ENCODE data around the gene PDCL3.

The PDCL3 gene

DNA sequence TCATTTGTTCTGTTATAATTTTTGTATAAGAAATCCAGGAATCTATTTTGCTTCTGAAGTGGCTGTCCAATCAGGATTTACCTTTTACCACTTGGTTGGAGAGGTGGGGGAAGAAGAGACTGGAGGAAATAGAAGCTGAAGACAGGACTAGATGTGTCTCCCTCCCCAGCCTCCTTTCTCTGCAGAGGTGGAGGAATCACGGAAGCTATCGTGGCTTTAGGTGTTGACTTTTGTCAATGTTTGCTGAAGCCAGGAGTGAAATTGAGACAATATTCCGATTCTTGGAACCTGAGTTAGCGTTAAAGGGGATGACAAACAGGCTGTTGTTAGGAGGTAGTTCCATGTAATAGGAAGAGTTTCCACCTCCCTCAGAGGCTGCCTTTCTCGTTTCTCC lies 43.5 kb downstream of the PDCL3 start:
- DNase-seq (ENCODE audit: low read depth in 1 of 2, low spot score in 1 of 2): no peak
- in situ Hi-C loops (cut with HindIII; ENCODE audit: low pct_unique_long_range_greater_than_20kb, low sequenced_read_pairs): no loop called here
- TF ChIP-seq JUND (IDR thresholded peaks at IDR 0.05; ENCODE audit: low read depth): no peak

DNA sequence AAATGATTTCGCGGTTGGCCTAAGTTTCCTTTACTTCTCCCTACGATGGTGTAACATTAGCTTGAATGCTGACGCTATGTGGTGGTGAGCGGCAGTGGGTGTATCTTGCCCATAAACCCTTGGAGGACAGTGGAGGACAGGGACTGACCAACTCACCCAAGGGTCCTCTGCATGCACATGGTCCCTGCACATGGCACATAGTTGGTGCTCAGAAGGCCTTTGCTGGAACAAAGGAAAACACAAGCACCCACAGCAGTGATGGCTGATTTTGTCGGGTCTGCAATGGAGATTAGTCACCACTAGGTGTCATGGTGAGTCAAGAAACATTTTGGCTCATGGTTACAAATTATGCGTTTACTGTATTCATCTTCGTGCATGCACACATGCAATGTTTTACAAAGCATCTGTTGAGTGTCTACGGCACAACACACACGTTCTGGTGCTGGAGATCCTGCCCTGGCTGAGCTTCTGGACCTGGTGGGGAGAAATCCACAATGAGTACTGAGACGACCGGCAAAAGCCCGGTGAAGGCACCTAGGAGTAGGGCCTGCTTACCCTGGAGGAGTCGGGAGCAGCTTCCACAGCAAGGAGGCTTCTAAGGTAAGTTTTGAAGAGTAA lies 44.0 kb downstream of the PDCL3 start:
- peak; percentile 44 to 70 for DNase-seq (ENCODE audit: low read depth in 1 of 2, low spot score in 1 of 2)
- no peak for TF ChIP-seq JUND (IDR thresholded peaks at IDR 0.05; ENCODE audit: low read depth)
- in situ Hi-C loops (cut with HindIII; ENCODE audit: low pct_unique_long_range_greater_than_20kb, low sequenced_read_pairs): no loop called here

DNA sequence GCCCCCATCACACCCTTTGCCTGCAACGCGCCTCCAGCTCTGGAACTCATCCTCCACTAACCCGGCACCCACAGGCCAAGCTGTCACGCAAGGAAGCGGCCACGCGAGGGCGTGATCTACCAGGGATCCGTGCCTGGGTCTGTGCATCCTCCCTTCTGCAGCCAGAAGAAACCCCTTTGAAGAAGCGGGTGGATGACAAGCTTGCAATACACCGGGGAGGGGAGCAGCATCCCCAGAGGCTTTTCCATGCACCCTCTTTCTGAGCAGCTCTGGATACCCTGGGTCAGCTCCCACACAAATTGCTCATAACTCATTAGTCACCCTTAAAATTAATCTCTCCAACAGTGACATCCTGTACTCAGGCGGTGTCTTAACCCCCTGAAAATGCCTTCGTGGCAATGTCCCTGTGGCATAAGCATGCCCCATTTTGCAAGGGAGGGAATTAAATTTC lies 47.6 kb downstream of the PDCL3 start:
- in situ Hi-C loops (cut with HindIII; ENCODE audit: low pct_unique_long_range_greater_than_20kb, low sequenced_read_pairs): no loop called here
- DNase-seq (ENCODE audit: low read depth in 1 of 2, low spot score in 1 of 2): peak; percentile 50 to 64
- TF ChIP-seq JUND (IDR thresholded peaks at IDR 0.05; ENCODE audit: low read depth): no peak

DNA sequence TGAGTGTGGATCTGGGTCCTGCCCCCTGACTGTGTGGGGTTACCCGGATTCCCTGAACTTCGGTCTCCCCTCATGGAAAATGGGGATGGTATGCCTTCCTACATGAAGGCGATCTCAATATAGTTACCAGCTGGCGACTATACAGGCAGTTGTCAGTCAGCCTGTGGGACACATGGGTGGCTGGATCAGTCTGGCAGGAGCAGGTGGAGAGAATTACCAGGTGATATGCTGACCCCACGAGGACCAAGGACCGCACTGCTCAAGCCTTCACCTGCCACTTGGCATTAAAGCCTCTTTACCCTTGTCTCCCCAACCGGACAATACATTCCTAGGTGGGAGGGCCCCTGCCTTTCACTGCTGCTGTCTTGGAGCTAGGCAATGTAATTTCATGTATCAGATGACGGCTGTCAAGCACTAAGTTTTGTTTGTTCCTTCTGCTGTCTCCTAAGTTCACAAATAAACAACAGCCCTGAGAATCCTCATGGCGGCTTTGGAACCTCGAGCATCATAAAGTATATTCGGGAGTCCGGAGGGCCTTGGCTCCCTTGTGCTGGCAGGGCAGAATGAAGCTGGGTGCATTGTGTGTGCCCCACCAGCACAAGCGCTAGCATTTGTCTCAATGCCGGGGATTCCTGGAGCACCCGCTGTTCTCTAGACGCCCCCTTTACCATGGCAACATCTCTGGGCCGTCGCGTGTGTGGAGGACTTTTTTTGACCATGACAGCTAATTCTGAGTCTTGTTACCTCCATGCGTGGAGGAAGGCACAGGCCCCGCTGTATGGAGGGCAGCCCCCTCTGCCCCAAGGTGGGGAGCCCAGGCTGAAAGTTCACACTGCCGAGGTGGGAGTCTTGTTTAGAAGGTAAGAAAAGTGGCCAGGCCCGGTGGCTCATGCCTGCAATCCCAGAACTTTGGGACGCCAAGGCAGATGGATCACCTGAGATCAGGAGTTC lies 48.6 kb downstream of the PDCL3 start:
- DNase-seq (ENCODE audit: low read depth in 1 of 2, low spot score in 1 of 2): no peak
- in situ Hi-C loops (cut with HindIII; ENCODE audit: low pct_unique_long_range_greater_than_20kb, low sequenced_read_pairs): no loop called here
- TF ChIP-seq JUND (IDR thresholded peaks at IDR 0.05; ENCODE audit: low read depth): no peak

DNA sequence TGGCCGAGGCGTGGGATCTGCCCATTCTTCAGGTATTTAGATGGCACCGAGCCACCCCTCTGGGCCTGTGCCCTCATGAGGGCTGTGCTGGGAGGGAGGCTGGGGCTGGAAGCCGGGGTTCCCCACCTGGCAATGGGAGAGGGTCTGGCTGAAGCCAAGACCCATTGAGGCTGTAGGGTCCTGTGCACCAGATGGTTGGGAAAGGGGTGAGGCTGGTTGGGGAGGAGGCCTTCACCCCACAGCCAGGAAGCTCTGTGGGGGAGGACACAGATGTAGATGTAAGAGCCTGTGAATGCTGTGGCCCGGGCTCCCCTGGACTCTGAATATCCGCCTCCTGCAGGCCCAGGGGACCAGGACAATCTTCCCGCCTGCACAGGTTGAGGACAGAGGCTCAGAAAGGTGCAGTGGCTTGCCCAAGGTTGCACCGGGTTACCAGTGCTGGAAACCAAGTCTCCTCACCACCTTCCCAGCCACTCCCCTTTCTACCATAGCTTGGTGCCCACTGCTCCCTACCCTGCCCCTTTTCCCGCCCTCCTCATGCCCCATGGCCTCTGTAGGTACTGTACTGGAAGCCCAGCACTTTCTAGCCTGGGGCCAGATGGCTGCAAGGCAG lies 49.7 kb downstream of the PDCL3 start:
- DNase-seq (ENCODE audit: low read depth in 1 of 2, low spot score in 1 of 2): no peak
- TF ChIP-seq JUND (IDR thresholded peaks at IDR 0.05; ENCODE audit: low read depth): no peak
- in situ Hi-C loops (cut with HindIII; ENCODE audit: low pct_unique_long_range_greater_than_20kb, low sequenced_read_pairs): no loop called here

DNA sequence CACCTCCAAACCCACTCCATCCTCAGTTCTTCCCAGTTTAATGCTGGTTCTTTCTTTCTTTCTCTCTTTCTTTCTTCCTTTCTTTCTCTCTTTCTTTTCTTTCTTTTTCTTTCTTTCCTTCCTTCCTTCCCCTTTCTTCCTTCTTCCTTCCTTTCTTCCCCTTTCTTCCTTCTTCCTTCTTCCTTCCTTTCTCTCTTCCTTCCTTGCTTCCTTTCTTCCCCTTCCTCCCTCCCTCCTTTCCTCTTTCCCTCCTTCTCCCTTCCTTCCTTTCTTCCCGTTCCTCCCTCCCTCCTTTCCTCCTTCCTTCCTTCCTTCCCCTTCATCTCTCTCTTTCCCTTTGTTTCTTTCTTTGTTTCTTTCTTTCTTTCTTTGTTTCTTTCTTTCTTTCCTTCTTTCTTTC lies 50.9 kb downstream of the PDCL3 start:
- in situ Hi-C loops (cut with HindIII; ENCODE audit: low pct_unique_long_range_greater_than_20kb, low sequenced_read_pairs): no loop called here

DNA sequence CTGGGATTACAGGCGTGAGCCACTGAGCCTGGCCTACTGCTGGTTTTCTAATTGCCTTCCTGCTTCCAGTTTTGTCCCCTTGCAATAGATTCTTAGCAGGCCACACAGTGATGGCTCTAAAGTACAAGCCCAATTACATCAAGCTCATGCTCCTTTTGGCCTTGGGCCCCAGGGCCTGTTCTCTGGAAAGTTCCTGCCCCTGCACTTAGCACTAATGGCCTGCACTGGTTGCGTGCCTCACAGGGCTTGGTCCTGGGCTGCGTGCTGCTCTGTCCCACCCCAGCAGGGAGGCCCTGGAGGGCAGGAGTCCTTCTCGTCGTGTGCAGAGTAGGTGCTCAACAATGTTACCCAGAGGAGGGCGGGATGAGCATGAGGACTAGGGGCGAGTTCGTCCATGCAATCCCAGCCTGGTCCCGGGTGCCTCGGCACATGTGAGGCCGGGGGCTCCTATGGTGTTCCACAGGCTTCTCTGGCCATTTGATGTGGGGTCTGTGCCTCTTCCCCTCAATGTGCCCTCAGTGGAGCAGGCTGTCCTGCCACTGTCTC lies 51.7 kb downstream of the PDCL3 start:
- in situ Hi-C loops (cut with HindIII; ENCODE audit: low pct_unique_long_range_greater_than_20kb, low sequenced_read_pairs): no loop called here
- DNase-seq (ENCODE audit: low read depth in 1 of 2, low spot score in 1 of 2): no peak
- no peak for TF ChIP-seq JUND (IDR thresholded peaks at IDR 0.05; ENCODE audit: low read depth)

More for the DNA sequence above, 50.9 kb downstream of the PDCL3 start:
- DNase-seq (ENCODE audit: low read depth in 1 of 2, low spot score in 1 of 2): no peak
- TF ChIP-seq JUND (IDR thresholded peaks at IDR 0.05; ENCODE audit: low read depth): no peak

DNA sequence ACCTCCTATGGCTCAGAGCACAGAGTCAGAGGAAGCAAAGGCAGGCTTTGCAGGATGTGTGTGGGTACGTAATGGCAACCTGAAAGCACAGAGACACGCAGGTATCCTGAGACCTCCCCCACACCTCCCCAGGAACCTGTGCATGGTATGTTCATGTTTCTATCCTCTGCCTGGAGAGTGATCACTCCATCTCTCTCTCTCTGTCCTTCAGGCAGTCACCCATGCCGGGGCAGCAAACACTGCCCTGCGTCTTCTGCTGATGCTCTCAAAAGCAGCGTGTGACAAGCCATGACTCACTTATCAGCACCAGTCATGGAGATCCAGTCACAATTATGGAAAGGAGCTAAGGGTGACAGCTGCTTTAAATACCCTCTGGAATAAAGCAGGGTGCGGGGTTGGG lies 52.7 kb downstream of the PDCL3 start:
- in situ Hi-C loops (cut with HindIII; ENCODE audit: low pct_unique_long_range_greater_than_20kb, low sequenced_read_pairs): no loop called here
- no peak for DNase-seq (ENCODE audit: low read depth in 1 of 2, low spot score in 1 of 2)
- no peak for TF ChIP-seq JUND (IDR thresholded peaks at IDR 0.05; ENCODE audit: low read depth)

DNA sequence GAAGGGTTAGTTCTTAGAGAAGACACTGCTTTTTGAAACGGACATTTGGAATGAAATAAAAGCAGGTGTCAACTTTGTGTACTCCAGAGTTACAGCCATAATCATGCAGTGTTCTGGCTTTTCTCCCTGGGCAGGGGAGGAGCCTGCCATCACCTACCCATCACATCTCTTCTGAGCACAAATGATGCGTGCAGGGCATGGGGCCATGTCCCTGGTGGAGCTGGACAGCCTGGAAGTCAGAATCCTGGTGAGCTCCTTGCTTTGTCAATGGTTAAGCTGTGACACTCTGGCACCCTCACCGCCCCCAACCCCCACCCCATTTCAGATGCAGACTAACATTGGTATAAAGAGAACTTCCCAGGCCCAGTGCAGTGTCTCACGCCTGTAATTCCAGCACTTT lies 53.1 kb downstream of the PDCL3 start:
- no peak for TF ChIP-seq JUND (IDR thresholded peaks at IDR 0.05; ENCODE audit: low read depth)
- in situ Hi-C loops (cut with HindIII; ENCODE audit: low pct_unique_long_range_greater_than_20kb, low sequenced_read_pairs): no loop called here
- no peak for DNase-seq (ENCODE audit: low read depth in 1 of 2, low spot score in 1 of 2)

DNA sequence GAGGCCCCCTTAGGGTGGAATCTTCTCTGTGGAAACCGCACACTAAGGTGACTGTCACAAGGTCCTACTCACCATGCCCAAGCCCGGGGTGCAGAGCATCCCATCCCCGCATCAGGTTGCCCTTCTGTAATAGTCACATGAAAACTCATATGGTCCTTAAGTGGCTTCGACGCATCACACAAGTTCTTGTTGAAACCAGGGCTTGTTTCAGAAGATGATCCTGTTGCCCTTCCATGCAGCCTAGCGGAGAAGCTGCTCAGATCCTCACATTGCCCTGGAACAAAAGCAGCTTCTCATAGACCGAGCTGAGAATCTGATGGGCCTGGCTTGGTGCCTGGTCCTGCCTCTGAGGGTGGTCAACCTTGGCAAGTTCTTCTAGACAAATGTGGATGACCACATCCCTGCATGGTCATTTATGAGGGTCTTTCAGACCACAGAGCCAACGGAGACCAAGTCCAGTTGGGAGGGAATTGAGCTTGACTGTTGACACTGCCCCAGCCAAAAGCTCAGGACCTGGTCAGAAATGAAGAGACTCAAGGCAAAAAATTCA lies 54.1 kb downstream of the PDCL3 start:
- no peak for DNase-seq (ENCODE audit: low read depth in 1 of 2, low spot score in 1 of 2)
- no peak for TF ChIP-seq JUND (IDR thresholded peaks at IDR 0.05; ENCODE audit: low read depth)
- in situ Hi-C loops (cut with HindIII; ENCODE audit: low pct_unique_long_range_greater_than_20kb, low sequenced_read_pairs): no loop called here

DNA sequence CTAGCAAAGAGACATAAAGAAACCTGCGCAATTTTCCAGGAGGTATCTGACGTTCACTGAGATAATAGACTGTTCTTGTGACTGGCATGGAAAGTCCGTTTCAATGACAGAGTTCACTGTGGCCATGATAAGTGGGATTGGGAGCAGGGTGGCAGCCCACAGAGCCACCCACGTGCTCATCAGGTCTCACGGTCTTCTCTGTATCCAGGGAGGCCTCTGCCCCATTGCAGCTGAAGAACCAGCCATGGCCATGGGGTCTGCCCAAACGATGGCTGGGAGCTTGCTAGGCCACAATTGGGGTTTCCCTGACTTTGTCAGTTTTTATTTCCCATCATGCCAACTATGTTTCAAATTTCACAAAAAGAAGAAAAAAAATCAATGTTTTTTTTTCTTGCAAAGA lies 57.2 kb downstream of the PDCL3 start:
- TF ChIP-seq JUND (IDR thresholded peaks at IDR 0.05; ENCODE audit: low read depth): no peak
- no peak for DNase-seq (ENCODE audit: low read depth in 1 of 2, low spot score in 1 of 2)
- in situ Hi-C loops (cut with HindIII; ENCODE audit: low pct_unique_long_range_greater_than_20kb, low sequenced_read_pairs): no loop called here

DNA sequence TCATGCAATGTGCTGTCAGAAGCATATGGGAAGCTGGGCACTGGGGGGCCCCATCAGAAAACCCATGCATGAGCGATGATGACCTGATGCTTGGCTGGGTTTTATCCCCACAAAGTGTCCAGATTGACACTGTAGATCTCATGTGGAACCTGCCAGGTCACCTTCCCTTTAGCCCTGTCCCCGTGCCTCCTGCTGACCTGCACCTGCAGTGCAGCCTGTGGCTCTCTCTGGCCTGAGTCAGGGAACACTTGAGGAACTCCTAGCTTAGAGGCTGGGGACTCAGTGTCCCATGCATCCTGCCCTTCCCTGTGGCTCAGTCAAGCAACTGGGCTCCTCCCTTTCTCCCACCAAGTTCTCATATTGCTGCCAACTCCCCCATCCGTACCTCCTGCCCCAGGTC lies 57.7 kb downstream of the PDCL3 start:
- TF ChIP-seq JUND (IDR thresholded peaks at IDR 0.05; ENCODE audit: low read depth): no peak
- no peak for DNase-seq (ENCODE audit: low read depth in 1 of 2, low spot score in 1 of 2)
- in situ Hi-C loops (cut with HindIII; ENCODE audit: low pct_unique_long_range_greater_than_20kb, low sequenced_read_pairs): no loop called here

Data from T47D (cell line).